ENCODE measurements around the gene TMEM132D.
"Not testable (repeated sequence)": the region's sequence is repeated elsewhere in the genome, so short reads cannot be mapped to it uniquely, and the experiment has no call there.

TMEM132D gene

DNA sequence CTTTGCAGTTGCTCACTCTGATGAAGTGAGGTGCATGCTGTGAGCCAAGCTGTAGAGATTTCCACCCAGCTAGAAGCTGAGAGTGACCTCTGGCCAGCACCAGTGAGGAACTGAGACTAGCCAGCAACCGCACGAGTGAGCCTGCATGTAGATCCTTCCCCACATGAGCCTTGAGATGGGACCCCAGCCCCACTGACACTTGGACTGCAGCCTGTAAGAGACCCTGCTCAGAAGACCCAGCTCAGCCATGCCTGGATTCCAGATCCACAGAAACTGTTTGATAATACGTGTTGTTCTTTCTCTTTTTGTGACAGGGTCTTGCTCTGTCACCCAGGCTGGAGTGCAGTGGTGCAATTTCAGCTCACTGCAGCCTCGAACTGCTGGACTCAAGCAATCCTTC, 821.4 kb downstream of the TMEM132D start:
- DNase-seq, result no peak

DNA sequence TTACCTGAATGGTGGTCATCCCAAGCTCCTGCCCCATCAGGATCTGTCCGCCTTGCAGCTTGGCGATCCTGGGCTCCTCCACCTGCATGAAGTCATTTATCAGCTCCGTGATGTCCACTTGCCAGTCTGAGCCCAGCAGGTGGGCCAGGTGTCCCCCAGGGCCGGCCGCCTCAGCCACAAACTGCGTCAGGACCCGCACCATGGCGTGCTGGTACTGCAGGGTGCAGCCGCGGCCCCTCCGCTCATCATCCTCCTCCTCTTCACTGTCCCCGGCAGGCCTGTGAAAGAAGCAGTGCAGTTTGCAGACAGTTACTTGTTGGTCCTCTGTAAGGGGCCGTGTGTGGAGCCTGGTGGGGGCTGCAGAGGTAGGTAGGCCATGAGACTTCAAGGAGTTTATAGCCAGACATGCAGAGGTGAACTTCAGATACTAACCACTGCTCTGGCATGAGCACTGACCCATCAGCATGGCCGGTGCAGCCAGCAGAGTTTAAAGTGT, 822.0 kb downstream of the TMEM132D start:
- DNase-seq, result no peak

DNA sequence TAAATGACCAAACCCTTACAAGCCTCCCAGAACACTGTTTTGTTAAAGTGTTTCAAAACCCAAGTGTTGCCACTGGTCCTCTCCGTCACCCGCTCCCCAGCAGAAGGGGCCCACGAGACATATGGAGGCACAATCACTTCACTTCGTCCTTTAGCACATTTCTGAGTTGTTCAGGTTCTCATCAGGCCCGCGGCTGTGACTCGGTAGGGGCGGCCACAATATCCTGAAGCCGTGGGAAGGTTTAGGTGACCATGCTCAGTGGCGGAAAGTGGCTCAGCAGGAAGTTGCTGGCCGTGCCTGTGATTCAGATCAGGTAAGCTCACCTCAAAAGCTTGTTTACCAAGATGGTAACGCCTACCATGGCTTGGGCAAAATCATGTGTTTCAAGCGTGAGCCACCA, 823.0 kb downstream of the TMEM132D start:
- DNase-seq, result no peak

DNA sequence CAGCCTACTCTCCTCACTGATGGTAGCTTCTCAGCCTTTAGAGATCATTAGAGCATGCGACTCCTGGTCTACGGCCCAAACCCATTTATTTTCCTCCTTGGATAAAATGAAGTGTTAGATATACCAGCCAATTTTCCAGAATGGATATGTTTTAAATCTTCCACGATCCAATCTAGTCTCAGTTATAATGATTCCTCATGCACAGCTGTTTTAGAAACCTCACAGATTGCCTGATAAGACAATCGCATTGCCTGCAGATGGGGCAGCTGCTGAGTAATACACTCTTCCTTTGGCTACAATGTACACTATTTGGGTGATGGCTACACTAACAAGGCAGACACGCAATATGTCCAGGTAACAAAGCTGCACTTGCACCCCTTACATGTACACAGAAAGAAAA, 823.4 kb downstream of the TMEM132D start:
- DNase-seq, result no peak

DNA sequence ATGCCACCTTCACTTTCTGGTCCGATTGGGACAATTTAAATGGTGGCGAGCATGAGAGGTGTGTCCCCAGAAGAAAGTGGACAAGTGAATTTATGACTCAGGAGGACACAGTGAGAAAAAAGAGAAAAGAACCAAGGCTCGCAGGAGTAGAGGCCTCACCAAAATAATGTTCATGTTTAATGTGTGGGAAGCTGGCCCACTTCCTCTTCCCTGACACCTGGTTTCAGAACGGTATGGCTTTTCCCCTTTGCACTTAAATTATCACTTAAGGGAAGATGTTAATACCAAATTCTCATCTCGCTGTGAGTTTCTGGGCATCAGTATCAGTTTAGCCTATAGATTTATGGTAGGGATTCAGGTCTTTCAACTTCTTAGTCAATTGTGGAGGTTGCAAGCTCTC, 824.1 kb downstream of the TMEM132D start:
- no peak for DNase-seq

DNA sequence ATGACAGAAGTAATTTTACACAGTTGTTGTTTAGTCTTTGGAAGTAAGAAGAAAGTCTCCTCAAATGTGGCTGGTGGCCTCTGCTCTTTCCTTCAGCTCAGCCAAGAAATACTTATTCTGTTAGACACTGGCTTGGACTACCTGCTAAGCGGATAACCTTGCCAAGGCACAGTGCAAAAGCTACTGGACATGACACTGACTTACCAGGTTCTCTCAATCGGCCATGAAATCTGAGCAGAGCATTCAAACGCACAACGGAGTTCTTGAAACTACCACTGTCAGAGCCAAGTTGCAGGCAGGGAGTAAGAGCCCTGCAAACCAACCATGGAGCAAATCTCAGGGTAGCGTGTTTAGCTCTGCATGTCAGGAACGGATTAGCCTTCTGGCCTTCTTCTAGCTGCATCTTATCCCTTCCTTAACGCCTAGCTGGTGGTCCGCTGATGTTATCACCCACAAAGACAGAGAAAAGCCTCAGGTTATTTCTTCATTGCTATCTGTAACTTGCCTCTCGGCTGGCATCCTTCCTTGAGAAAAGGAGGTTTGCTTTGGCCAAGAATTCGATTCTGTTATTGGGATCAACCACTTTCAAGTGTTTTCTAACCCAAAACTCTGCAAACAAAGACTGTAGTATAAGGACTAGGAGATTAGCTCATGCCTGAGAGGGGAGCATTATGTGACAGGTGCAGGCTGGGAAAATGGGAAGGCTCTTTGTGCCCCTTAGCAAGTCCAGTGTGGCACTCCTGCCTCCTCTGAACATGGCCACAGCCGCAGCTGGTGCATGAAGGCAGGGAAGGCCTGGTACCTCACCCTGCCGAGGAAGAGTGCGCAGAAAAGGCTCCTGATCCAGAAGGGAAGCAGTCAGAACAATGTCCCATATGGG, 827.1 kb downstream of the TMEM132D start:
- DNase-seq, result no peak

DNA sequence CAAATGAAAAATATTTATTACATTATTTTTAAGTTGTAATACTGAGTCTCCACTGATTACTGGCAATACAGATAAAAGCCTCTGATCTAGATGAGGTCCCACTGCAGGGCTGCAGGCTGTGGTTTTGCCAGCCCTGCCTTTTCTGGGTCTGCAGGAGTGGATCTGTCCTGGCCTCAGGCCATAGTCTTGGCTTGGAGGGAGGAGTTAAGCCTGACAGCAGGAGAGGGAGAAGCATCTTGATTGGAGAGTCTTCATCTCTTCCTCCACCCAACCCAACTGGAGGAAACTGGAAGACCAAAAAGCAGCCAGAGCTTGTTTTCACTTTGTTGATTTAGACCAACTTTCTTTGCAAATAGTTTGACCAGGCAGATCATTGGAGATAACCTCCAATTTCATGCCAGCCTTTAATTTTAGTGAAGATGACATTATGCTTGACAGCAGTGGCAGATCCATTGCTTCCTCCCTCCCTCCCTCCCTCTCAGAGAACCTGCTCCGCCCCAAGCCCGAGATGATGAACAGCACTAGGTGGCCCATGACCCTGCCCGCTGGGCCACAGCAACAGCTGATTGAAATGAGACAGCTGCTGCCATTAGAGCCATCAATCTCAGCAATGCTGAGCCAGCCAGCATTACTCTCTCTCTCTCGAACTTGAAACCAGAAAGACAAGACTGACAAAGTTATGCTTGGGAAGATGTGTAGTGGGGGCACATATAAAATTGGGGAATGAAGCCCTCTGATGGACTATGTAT, 828.2 kb downstream of the TMEM132D start:
- no peak for DNase-seq

DNA sequence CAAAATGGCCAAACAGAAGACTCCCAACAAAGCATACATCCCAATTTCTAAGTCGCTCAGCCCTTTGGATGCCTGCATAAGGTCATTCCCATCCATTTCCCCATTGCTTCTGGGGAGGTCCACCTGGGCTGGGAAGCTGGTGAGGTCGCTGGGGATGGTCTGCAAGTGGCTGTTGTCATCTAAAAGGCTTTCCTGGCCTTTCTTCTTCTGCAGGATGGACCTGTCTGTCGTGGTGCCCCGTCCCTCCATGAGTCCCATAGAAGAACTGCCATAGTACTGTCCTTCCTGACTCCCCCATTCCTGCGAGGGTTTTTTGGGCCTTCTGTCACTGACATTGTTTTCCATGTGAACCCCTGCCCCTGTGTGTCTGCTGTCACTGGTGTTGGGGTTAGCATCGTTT, 829.4 kb downstream of the TMEM132D start:
- DNase-seq, result no peak

DNA sequence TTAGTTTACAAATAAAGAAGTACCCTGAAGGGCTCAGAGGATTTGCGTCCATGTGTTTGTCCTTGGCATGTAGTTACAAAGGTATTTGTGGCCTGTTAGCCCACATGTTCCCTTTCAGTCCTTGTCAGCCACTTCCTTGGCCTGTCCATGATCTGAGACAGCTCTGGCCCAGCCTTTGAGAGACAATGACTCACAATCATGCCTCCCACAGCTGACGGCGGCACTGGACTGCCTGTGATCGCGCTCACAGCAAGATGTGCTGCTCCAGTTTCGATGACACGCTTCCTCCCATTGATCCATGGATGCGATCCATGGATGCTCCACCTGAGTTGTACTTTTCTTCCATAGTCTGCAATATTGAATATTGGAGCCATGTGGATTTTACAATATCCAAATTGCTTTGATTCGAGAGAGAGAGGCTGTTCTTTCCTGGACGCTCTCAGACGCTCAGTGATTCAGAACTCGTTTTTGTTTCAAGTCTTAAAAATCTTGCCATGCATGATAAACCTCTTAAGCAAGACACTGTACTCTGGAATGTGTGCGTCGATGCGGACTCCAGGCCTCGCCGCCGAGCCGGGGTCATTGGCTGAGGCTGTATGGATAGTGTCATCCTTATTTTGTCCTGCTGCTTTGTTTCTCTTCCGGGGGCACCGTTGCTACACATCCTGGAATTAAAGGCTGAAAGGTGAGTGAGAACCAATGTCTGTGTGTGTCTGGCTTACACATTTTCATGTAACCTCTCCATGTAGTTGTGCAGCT, 830.5 kb downstream of the TMEM132D start:
- no peak for DNase-seq

DNA sequence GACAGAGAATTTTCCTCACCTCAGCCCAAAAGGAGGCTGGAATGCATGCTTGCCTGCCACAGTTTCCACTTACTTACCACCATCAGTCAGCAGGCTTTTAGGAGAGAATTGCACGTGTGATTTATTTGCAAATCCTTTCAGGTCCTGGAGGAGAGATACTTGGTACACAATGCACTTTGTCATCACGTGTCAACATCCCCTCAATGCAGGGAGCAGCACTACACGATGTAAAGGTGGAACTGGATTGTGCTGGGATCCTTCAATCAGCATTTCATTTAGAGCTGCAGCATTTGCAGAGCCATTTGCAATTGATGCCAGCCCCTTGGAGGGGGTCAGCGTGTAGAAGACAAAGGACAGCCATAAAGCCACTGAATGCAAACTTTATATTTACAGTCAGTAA, 832.5 kb downstream of the TMEM132D start:
- no peak for DNase-seq

DNA sequence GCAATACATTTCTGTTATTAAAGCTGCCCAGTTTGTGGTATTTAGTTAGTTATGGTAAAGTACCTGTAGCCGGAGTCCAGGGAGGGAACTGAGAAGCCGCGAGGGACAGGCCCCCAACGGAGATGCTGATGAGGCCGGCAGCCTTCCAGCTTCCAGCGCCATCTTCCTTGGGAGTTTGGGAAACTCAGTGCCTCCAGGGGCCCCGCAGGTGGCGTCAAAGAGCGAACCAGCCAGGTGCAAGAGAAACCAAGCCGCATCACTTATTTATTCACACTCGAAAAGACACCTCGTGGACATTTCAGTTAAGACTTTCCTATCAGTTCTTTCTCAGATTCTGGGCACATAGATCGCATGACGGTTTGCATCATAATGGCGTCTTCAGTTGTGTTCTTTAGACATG, 833.9 kb downstream of the TMEM132D start:
- no peak for DNase-seq

DNA sequence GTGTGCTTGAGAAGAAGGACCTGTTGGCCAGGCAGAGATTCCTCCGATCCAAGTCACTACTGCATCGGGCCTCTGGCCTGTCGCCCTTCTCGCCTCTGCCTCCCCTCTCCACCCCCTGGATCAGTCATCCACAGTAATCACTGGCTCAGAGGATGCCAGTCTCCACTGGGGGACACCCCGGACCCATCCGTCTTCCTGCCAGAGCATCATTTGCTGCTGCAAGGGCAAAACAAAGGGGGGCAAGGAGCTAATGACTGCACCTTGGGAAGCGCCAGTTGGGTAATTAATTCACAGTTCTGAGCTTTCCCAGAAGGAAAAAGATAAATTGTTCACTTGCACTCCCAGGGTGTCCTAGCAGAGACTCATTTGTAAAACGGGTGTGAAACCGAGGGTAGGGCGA, 835.1 kb downstream of the TMEM132D start:
- no peak for DNase-seq

DNA sequence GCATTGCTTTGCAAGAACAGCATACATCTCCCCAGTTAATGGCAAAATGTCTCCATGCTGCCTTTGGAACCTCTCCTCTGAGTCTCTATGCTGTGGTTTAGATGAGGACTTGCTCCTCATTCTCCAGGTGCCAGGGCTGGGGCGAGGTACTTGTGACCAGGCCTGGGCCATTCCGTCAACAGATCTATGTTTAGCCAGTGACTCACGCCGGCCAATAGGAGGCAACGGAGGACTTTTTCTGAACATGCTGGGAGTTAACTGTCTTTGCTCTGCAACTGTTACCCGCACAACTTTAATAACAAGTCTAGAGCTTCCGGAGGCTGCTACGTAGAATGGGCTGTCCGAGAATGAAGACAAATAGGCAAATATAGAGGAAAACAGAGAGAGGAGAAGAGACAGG, 836.3 kb downstream of the TMEM132D start:
- no peak for DNase-seq

DNA sequence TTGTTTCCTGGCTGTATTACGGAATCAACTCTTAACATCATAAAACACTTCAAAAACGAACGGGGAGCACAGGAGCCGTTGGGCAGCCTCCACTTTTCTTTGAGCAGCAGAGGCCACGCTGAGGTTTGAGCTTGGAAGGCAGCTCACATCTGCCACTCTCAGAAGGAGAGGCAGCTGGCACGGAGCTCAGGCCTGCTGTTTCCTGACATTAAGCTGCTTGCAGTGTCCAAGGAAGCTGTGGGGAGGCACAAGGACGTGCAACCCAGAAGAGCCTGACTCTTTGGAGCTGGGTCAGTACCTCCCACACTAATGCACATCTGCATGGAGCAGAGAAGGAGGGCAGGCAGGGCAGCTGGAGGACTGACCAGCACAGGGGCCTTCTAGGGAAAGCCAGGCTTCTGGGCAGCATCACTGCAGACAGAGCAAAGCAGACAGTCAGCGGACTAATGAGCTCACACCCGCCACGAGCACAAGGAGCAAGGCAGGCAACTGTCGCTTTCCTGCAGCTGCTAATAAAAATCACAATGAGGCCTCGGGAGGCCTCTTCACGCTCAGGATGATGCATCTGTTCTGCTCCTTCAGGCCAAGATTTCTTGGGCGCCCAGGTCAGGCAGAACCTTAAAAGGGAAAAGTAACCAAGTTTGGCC, 839.5 kb downstream of the TMEM132D start:
- peak; percentile 77 for DNase-seq

DNA sequence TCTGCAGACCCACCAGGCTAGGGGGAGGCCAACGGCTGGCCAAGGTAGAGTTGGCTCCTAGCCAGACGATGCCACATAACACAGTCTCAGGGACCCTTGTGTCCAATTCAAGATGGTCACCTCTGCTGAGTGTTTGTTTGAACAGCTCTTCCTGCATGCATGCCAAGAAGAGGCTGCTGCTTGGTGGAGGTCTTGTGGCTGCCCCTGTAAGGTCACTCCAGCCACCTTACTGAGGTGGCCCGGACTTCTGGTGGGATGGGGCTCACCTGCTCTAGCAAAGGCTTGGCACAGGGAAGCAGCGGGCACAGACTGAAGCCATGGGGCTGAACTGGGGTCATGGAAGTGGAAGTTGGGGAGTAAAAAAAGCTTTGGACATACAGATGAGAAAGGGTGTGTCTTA, 840.2 kb downstream of the TMEM132D start:
- DNase-seq, result no peak

DNA sequence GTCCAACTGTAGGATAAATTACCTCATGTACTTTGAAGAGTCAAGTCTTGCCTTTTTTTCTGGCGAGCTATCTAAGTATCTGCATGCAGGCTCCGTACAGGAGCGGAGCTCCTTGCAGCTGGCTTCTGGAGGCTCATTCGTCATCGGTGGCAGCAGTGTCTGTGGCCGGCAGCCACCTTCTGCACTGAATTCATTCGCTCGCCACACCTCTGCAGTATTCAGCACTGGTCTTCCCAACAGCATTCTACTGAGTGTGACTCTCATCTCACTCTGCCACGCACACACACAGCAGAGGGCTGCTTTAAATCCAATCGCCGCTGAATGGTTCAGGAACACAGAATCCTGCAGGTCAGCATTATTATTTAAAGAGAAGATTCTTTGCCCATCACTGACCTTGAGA, 850.6 kb downstream of the TMEM132D start:
- DNase-seq, result no peak

DNA sequence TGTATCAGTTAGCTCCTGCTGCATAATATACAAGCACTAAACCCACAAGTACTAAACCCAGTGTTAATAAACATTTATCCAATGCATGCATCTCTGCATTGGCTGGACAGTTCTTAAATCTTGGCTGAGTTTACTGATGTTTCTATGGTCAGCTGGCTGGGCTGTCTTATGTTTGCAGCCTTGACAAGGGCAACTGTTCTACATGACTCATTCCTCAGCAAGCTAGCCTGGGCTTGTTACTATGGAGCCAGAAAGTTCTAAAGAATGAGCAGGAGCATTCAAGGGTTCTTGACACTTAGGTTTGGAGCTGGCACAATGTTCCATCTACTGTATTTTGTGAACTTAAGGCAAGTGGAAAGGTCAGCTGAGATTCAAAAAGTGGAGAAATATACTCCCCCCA, 851.5 kb downstream of the TMEM132D start:
- DNase-seq, result no peak

DNA sequence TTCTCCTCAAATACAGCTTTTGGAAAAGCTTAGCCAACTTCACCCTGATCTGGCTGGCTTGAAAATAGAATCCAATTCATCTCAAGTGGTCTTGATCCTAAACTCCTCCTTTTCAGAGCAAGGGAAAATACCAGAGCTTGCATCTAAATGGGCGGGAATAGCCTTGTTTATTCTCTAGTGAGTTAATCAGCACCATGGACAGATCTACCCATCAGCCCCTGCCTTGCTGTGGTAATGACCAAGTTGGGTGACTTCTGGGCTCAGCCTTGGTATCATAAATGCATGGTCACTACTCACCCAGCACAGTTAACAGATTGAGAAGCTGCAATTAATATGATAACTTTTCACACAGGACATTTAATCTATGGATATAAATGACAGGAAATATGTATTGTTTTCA, 853.9 kb downstream of the TMEM132D start:
- no peak for DNase-seq

DNA sequence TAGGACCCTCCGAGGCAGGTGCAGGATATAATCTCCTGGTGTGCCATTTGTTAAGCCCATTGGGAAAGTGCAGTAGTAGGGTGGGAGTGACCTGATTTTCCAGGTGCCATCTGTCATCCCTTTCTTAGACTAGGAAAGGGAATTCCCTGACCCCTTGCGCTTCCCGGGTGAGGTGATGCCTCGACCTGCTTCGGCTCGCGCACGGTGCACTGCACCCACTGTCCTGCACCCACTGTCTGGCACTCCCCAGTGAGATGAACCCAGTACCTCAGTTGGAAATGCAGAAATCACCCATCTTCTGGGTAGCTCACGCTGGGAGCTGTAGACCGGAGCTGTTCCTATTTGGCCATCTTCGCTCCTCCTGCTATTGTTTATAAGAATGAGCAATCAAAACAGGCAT, 860.5 kb downstream of the TMEM132D start:
- not testable (repeated sequence) for DNase-seq

DNA sequence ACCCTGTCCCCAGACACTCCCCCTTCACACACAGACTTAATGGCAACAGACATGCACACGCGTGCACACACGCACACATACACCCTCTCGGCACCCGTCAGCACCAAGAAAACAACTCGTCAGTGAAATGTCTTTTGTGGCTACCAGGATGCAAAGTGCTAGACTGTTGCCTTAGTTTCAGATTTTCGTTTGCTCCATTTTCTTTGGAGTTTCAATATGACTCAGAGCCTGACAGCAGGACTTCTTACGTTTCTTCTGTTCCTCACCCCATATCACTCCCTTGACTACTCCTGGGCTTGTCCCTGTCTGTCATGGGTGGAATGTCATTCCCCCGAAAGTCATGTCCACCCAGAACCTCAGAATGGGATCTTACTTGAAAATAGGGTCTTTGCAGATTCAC, 867.7 kb downstream of the TMEM132D start:
- no peak for DNase-seq

DNA sequence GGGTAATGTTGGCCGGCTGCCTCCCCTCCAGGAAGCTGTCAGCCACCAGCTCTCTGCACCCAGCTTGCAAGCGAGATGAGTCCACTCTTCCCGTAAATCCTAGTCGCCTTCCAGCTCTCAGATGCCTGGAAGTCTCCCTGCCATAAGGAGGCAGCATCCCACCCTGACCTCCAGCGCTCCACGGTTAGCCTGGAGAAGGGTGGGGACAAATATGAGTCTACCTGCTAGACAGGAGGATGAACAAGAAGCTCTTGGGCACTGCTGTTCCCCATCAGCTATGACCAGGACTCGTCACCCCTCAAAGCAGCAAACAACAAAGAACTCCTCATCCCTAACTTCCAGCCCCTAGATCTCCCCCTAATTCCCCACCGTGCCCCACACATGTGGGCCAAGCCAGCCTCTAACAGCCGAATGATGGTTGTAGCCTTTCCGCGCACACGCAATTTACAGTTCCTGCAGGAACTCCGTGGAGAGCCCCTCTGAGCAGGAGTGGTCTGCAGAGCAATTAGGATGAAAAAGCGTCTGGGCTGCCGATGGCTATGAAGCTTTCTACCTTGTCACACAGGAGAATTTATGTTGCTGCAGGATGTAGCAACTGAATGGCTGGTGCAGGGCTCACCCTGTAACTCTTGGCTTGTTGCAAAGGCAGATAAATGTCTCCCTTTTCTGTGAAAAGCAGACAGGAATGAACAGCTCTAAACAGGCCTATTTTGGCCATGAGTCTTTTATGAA, 869.1 kb downstream of the TMEM132D start:
- DNase-seq, result no peak

DNA sequence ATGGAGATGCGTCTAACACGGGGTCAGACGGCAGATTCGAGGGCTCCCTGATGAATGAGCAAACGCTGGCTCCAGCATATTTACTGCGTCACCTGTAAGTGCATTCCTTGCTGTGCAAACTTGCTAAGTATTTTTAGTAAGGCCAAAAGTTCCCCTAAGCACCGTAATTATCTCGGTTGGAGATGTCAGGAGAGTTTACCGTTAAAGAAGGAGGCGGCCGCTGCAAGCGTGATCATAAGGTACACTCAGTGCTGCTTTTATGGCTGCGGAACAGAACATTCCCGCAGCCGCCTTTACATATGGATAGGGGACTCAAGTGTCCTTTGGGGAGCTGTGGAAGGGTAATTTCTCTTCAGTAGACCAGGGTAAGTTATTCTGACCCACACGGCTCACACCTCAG, 875.0 kb downstream of the TMEM132D start:
- DNase-seq, result peak; percentile 54
